H9 (cell line): ENCODE data around the gene PLD2. TPM values are rescaled to one million over a fixed set of nuclear protein-coding genes. Genes with fewer than 3 reads are reported as not detected.

Experiments used
- DNase-seq: peaks from one replicate; pipeline ENCODE4 v3.0.0-alpha.2; 2017
- H2AFZ ChIP-seq: one replicate; pipeline ENCODE4 v1.6.1; 2013; ENCODE audit warnings: mild to moderate bottlenecking, low read length, control low read depth, moderate library complexity
- H2AK5ac ChIP-seq: 2 replicates; pipeline ENCODE4 v1.6.1; 2013; ENCODE audit warnings: low read length, control low read depth, mixed read lengths; ENCODE audit not compliant: insufficient read length
- H2BK120ac ChIP-seq: one replicate; pipeline ENCODE4 v1.6.1; 2013; ENCODE audit warnings: low read depth, mild to moderate bottlenecking, low read length, control low read depth, inconsistent platforms; ENCODE audit not compliant: poor library complexity, severe bottlenecking
- H2BK12ac ChIP-seq: 2 replicates; pipeline ENCODE4 v1.6.1; 2013; ENCODE audit warnings: low read length, control low read depth, mixed read lengths, low read depth; ENCODE audit not compliant: insufficient read length
- H2BK15ac ChIP-seq: 2 replicates; pipeline ENCODE4 v1.6.1; 2013; ENCODE audit warnings: low read depth, low read length, control low read depth
- H2BK20ac ChIP-seq: one replicate; pipeline ENCODE4 v1.6.1; 2013; ENCODE audit warnings: low read depth, mild to moderate bottlenecking, low read length, control low read depth, inconsistent platforms; ENCODE audit not compliant: poor library complexity, severe bottlenecking
- H2BK5ac ChIP-seq: 2 replicates; pipeline ENCODE4 v1.6.1; 2013; ENCODE audit warnings: low read length, control low read depth, mixed read lengths; ENCODE audit not compliant: insufficient read length
- H3K14ac ChIP-seq: 2 replicates; pipeline ENCODE4 v1.6.1; 2013; ENCODE audit warnings: low read length, control low read depth; ENCODE audit not compliant: insufficient read depth
- H3K18ac ChIP-seq: 2 replicates; pipeline ENCODE4 v1.6.1; 2013; ENCODE audit warnings: low read depth, mild to moderate bottlenecking, mixed read lengths, low read length, control low read depth; ENCODE audit not compliant: insufficient read length
- H3K23ac ChIP-seq: 2 replicates; pipeline ENCODE4 v1.6.1; 2013; ENCODE audit warnings: low read length, control low read depth, mixed read lengths, low read depth; ENCODE audit not compliant: insufficient read length
- H3K23me2 ChIP-seq: 2 replicates; pipeline ENCODE4 v1.6.1; 2013; ENCODE audit warnings: low read depth, mild to moderate bottlenecking, mixed read lengths, low read length, control low read depth; ENCODE audit not compliant: insufficient read length, poor library complexity, severe bottlenecking
- H3K27ac ChIP-seq: 2 replicates; pipeline ENCODE4 v1.5.1; 2013; ENCODE audit warnings: low read length, control low read depth, mixed read lengths, low read depth; ENCODE audit not compliant: insufficient read length
- H3K27me3 ChIP-seq: 2 replicates; pipeline ENCODE4 v1.6.1; 2013; ENCODE audit warnings: low read length, control low read depth, inconsistent platforms; ENCODE audit not compliant: insufficient read depth
- H3K4ac ChIP-seq: 2 replicates; pipeline ENCODE4 v1.6.1; 2013; ENCODE audit warnings: low read depth, mild to moderate bottlenecking, control low read depth, inconsistent platforms, low read length, moderate library complexity
- H3K4me1 ChIP-seq: 2 replicates; pipeline ENCODE4 v1.6.1; 2013; ENCODE audit warnings: low read length, control low read depth, inconsistent platforms; ENCODE audit not compliant: insufficient read depth
- H3K4me2 ChIP-seq: 2 replicates; pipeline ENCODE4 v1.6.1; 2013; ENCODE audit warnings: low read length, control low read depth, mixed read lengths; ENCODE audit not compliant: insufficient read length, insufficient read depth
- H3K56ac ChIP-seq: 2 replicates; pipeline ENCODE4 v1.6.1; 2013; ENCODE audit warnings: low read depth, mild to moderate bottlenecking, mixed read lengths, low read length, control low read depth; ENCODE audit not compliant: insufficient read length
- H3K79me1 ChIP-seq: 2 replicates; pipeline ENCODE4 v1.6.1; 2013; ENCODE audit warnings: low read depth, mild to moderate bottlenecking, moderate library complexity, low read length, control low read depth, inconsistent platforms; ENCODE audit not compliant: insufficient read depth, poor library complexity, severe bottlenecking
- H3K79me2 ChIP-seq: 2 replicates; pipeline ENCODE4 v1.6.1; 2013; ENCODE audit warnings: low read length, control low read depth, inconsistent platforms; ENCODE audit not compliant: insufficient read depth
- H3K9ac ChIP-seq: 2 replicates; pipeline ENCODE4 v1.6.1; 2013; ENCODE audit warnings: low read length, control low read depth, mixed read lengths; ENCODE audit not compliant: insufficient read length; ENCODE audit errors: extremely low read depth
- H3K9me3 ChIP-seq: one replicate; pipeline ENCODE4 v1.6.1; 2013; ENCODE audit warnings: low read depth, low read length, inconsistent platforms; ENCODE audit not compliant: control insufficient read depth
- H3T11ph ChIP-seq: one replicate; pipeline ENCODE4 v1.6.1; 2013; ENCODE audit warnings: mild to moderate bottlenecking, low read length, control low read depth, inconsistent platforms
- H4K20me1 ChIP-seq: one replicate; pipeline ENCODE4 v1.6.1; 2013; ENCODE audit not compliant: control insufficient read depth, insufficient read length, insufficient read depth
- H4K5ac ChIP-seq: 2 replicates; pipeline ENCODE4 v1.6.1; 2013; ENCODE audit warnings: low read depth, mild to moderate bottlenecking, mixed read lengths, low read length, control low read depth; ENCODE audit not compliant: insufficient read length
- H4K8ac ChIP-seq: replicated peaks from 2 replicates; pipeline ENCODE4 v1.6.1; 2013; ENCODE audit warnings: low read length, control low read depth, mixed read lengths, low read depth; ENCODE audit not compliant: insufficient read length
- H4K91ac ChIP-seq: 2 replicates; pipeline ENCODE4 v1.6.1; 2013; ENCODE audit warnings: low read depth, mild to moderate bottlenecking, moderate library complexity, mixed read lengths, low read length, control low read depth; ENCODE audit not compliant: insufficient read length
- H3K27ac Mint-ChIP-seq, 3 experiments: 2 replicates in 2 of 3; 3 replicates in 1 of 3; pipeline ENCODE4 v1.8.0; 2020 to 2021; ENCODE audit warnings: mixed read lengths in 3 of 3, mild to moderate bottlenecking in 1 of 3, moderate library complexity in 1 of 3
- H3K27me3 Mint-ChIP-seq: 2 replicates; pipeline ENCODE4 v1.8.0; 2021; ENCODE audit warnings: low read depth, mild to moderate bottlenecking, moderate library complexity, mixed read lengths
- H3K36me3 Mint-ChIP-seq, 3 experiments: 2 replicates in 2 of 3; 3 replicates in 1 of 3; pipeline ENCODE4 v1.8.0; 2020 to 2021; ENCODE audit warnings: low read depth in 3 of 3, mixed read lengths in 3 of 3; ENCODE audit not compliant: insufficient read depth in 1 of 3
- H3K4me1 Mint-ChIP-seq, 2 experiments: 2 replicates each; pipeline ENCODE4 v1.8.0; 2020; ENCODE audit warnings: mixed read lengths in 2 of 2
- H3K4me3 Mint-ChIP-seq, 2 experiments: 2 replicates in 1 of 2; 3 replicates in 1 of 2; pipeline ENCODE4 v1.8.0; 2020 to 2021; ENCODE audit warnings: mild to moderate bottlenecking in 2 of 2, mixed read lengths in 2 of 2, moderate library complexity in 1 of 2
- H3K9me3 Mint-ChIP-seq, 2 experiments: 2 replicates in 1 of 2; 3 replicates in 1 of 2; pipeline ENCODE4 v1.8.0; 2020; ENCODE audit warnings: mild to moderate bottlenecking in 2 of 2, mixed read lengths in 2 of 2, moderate library complexity in 1 of 2
- CTCF ChIP-seq: fragments of 200-600 bp; sonication (generic); conservative IDR thresholded peaks from 3 replicates; pipeline ENCODE4 v1.8.0; 2021; ENCODE audit warnings: antibody characterized with exemption, mild to moderate bottlenecking
- WGBS: extraction: QIAGEN DNeasy Blood & Tissue Kit; methylation state at CpG from one replicate; pipeline ENCODE4 v1.1.7; 2013; ENCODE audit warnings: missing lambda C conversion rate, low lambda C conversion rate, mixed read lengths; ENCODE audit not compliant: insufficient read length; ENCODE audit errors: extremely low coverage; 5-methylcytosine and 5-hydroxymethylcytosine counted together
- total RNA-seq: library from RNA; stranded (reverse); gene quantifications from 2 replicates; pipeline ENCODE4 v1.2.1, GENCODE V29; 2021

The PLD2 gene
- total RNA-seq, 1 experiment from 2014 or later: 63.3 TPM

DNA sequence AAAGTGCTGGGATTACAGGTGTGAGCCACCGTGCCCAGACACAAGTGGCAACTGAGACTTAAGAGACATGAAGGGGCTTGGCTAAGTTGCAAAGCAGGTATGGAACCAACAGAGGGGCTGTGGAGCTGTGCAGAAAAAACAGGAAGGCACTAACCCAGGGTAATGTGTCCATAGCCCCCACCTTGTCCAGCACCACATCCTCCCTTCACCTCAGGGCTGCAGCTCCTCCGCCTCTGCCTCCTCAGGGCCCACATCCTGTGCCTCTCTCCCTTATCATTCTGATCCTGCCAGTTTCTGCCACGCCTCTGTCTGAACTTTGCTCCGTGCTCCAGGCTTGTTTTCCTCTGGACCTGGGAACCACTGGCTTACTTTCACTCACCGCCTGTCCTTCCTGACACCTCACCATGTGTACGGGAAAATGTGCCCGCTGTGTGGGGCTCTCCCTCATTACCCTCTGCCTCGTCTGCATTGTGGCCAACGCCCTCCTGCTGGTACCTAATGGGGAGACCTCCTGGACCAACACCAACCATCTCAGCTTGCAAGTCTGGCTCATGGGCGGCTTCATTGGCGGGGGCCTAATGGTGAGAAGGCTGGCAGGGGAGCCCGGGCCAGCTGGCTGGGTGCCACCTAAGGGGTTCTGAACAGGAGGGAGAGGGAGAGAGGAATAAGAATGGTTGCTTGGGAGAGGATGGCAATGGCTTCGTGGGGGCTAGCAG lies 35.3 kb upstream of the PLD2 start, which contains the start of gene TM4SF5:
Gene TM4SF5, plus strand, starts transcription at position 368 of the 716 bp plus-strand sequence. Its CDS starts 37 bp downstream, at position 405.
- no peak within 1 kb of the TSS for H4K91ac ChIP-seq
- H3T11ph ChIP-seq: no peak within 1 kb of the TSS
- TF ChIP-seq CTCF: no peak
- no peak within 1 kb of the TSS for H2BK20ac ChIP-seq
- no peak within 1 kb of the TSS for H2AFZ ChIP-seq
- H3K27ac Mint-ChIP-seq: peak within 1 kb of the TSS in 1 of 3 experiments; percentile 44; a peak in 2 of 7 replicates
- peaks cover 24% of the 10 kb centered on the region for H3K27me3 Mint-ChIP-seq
- no peaks in the 10 kb centered on the region for H4K20me1 ChIP-seq
- H2BK15ac ChIP-seq: no peak within 1 kb of the TSS
- peak within 1 kb of the TSS; percentile 59; the same call in 1 of the 2 replicates for H3K14ac ChIP-seq
- H3K9me3 Mint-ChIP-seq: no peaks in the 10 kb centered on the region
- H3K79me1 ChIP-seq: no peaks in the 10 kb centered on the region
- no peak within 1 kb of the TSS for H2BK5ac ChIP-seq
- H4K8ac ChIP-seq: no peak within 1 kb of the TSS
- no peaks in the 10 kb centered on the region for H3K27me3 ChIP-seq
- DNase-seq: no peak
- no peak within 1 kb of the TSS for H2BK120ac ChIP-seq
- H3K23ac ChIP-seq: no peak within 1 kb of the TSS
- no peaks in the 10 kb centered on the region for H3K23me2 ChIP-seq
- no peak within 1 kb of the TSS for H3K18ac ChIP-seq
- no peaks in the 10 kb centered on the region for H3K36me3 Mint-ChIP-seq
- H3K4ac ChIP-seq: no peak within 1 kb of the TSS
- H3K79me2 ChIP-seq: no peaks in the 10 kb centered on the region
- no peak within 1 kb of the TSS for H3K9ac ChIP-seq
- H3K4me1 Mint-ChIP-seq: no peaks in the 10 kb centered on the region
- H3K9me3 ChIP-seq: no peaks in the 10 kb centered on the region
- H4K5ac ChIP-seq: no peak within 1 kb of the TSS
- no peak within 1 kb of the TSS for H3K27ac ChIP-seq
- no peaks in the 10 kb centered on the region for H3K4me1 ChIP-seq
- H3K4me3 Mint-ChIP-seq: no peak within 1 kb of the TSS
- no CpG with 5 or more reads among the region's 13 CpGs for WGBS
- no peak within 1 kb of the TSS for H2BK12ac ChIP-seq
- H2AK5ac ChIP-seq: no peak within 1 kb of the TSS
- no peak within 1 kb of the TSS for H3K56ac ChIP-seq
- H3K4me2 ChIP-seq: no peak within 1 kb of the TSS
